ENCODE data around the gene NAV3. TPM values are rescaled to one million over a fixed set of nuclear protein-coding genes. Genes with fewer than 3 reads are reported as not detected.

The NAV3 gene
- total and polyA plus RNA-seq, 2 of the 4 experiments (the other 2 are of a cell fraction), result 25.5 to 106 TPM

- H3K27me3 ChIP-seq (ENCODE audit: control insufficient read depth, insufficient read depth, low read length), result no peaks in the 10 kb centered on the region
Observed at GRCh38 chr12:77865178-77865577, 34.5 kb downstream of the NAV3 start.

More at GRCh38 chr12:77865178-77865577, 34.5 kb downstream of the NAV3 start:
- DNase-seq (no peak), ATAC-seq (ENCODE audit: low read depth) (no peak)
- WGBS, 2 experiments (ENCODE audit: extremely low coverage in 2 of 2, insufficient read length in 1 of 2), result no CpG with 5 or more reads among the region's 1 CpG
- Histone ChIP-seq H3K4me1 (ENCODE audit: control insufficient read depth, insufficient read depth, low read length) (no peaks in the 10 kb centered on the region), H4K20me1 (ENCODE audit: insufficient read depth, low read length) (no peaks in the 10 kb centered on the region), H4K8ac (ENCODE audit: low read depth in 2 of 2, low read length in 2 of 2) (no peak overlapping the region), H3K23ac (ENCODE audit: low read depth, low read length) (no peak overlapping the region), H3K9me3 (ENCODE audit: control insufficient read depth, insufficient read depth, low read length) (no peaks in the 10 kb centered on the region), H4K5ac (ENCODE audit: low read depth, low read length) (no peak overlapping the region), H2BK120ac (ENCODE audit: low read depth, low read length) (no peak overlapping the region), H3K4me3 (ENCODE audit: insufficient read depth, low read depth, low read length) (no peak overlapping the region), H3K56ac (ENCODE audit: extremely low read depth, insufficient read depth, low read length) (no peak overlapping the region), H3K4me2 (ENCODE audit: low read depth, low read length) (no peak overlapping the region), H2BK20ac (ENCODE audit: low read depth, low read length) (no peak overlapping the region), H3K14ac (replicated peaks; ENCODE audit: low read depth, low read length) (no peak overlapping the region), H3K18ac (ENCODE audit: low read depth, low read length) (no peak overlapping the region), H3K36me3 (ENCODE audit: control insufficient read depth, insufficient read depth, low read length) (no peaks in the 10 kb centered on the region), H3K4ac (ENCODE audit: low read depth, low read length) (no peak overlapping the region), H3K9ac (ENCODE audit: low read depth, low read length) (no peak overlapping the region), H4K91ac (ENCODE audit: insufficient read depth, low read depth, low read length) (no peak overlapping the region), H2AK9ac (replicated peaks; ENCODE audit: low read depth, low read length, poor library complexity) (no peak overlapping the region), H2AK5ac (ENCODE audit: low read depth, low read length) (no peak overlapping the region), H2BK5ac (ENCODE audit: low read depth, low read length, poor library complexity, severe bottlenecking) (no peak overlapping the region), H3K9me1 (ENCODE audit: insufficient read depth, low read length) (no peaks in the 10 kb centered on the region), H3K27ac (ENCODE audit: insufficient read depth, low read length) (no peak overlapping the region), H2AFZ (replicated peaks; ENCODE audit: low read length, poor library complexity) (no peak overlapping the region), H2BK15ac (ENCODE audit: low read depth, low read length) (no peak overlapping the region), H3K79me1 (ENCODE audit: low read depth in 1 of 2, low read length in 2 of 2) (no peaks in the 10 kb centered on the region)
- no TSS peak for BruUV-seq (replicated peaks)
- ChIA-PET POLR2A (ENCODE audit: unreplicated experiment) (no interaction called here), CTCF (no interaction called here)
- intact Hi-C loops (cut with micrococcal nuclease), result no loop called here
- in situ Hi-C loops (cut with MboI; ENCODE audit: low sequenced_read_pairs), result no loop called here
- dilution Hi-C loops (cut with HindIII; ENCODE audit: low sequenced_read_pairs, unreplicated experiment), result no loop called here
- TF ChIP-seq CHD1 (IDR thresholded peaks at IDR 0.05; ENCODE audit: low read depth, low read length), result no peak
- no peak for TF ChIP-seq NFE2L2 (IDR thresholded peaks at IDR 0.05; ENCODE audit: low read depth, low read length)
- no peak for TF ChIP-seq RAD21 (IDR thresholded peaks at IDR 0.05; ENCODE audit: low read length)
- TF ChIP-seq MXI1 (IDR thresholded peaks at IDR 0.05; ENCODE audit: borderline replicate concordance, low read depth, low read length), result no peak
- TF ChIP-seq ELK1 (IDR thresholded peaks at IDR 0.05; ENCODE audit: borderline replicate concordance, low read depth, low read length), result no peak
- TF ChIP-seq RFX5 (IDR thresholded peaks at IDR 0.05; ENCODE audit: low read depth, low read length), result no peak
- TF ChIP-seq MAFK (IDR thresholded peaks at IDR 0.05; ENCODE audit: low read depth, low read length), result no peak

Measured in IMR-90 (cell line).